Measurements from ENCODE around the gene SPIN2B.
"Not testable (repeated sequence)": the region's sequence is repeated elsewhere in the genome, so short reads cannot be mapped to it uniquely, and the experiment has no call there.

The SPIN2B gene

GRCh38 chrX:57121162-57121755 lies at the start of gene SPIN2B:
TSS of gene SPIN2B (minus strand) at chrX:57121548.
- DNase-seq: peak; percentile 76

GRCh38 chrX:57156397-57157049 lies 35.2 kb upstream of the SPIN2B start:
- no peak for DNase-seq

- no peak for DNase-seq
Observed at GRCh38 chrX:57155171-57155570, 33.8 kb upstream of the SPIN2B start.

- not testable (repeated sequence) for DNase-seq
Observed at GRCh38 chrX:57152222-57152621, 30.9 kb upstream of the SPIN2B start.

- DNase-seq: no peak
Observed at GRCh38 chrX:57138674-57139073, 17.3 kb upstream of the SPIN2B start.

- DNase-seq: no peak
Observed at GRCh38 chrX:57137501-57137900, 16.2 kb upstream of the SPIN2B start.

- DNase-seq: not testable (repeated sequence)
Observed at GRCh38 chrX:57137073-57137472, 15.7 kb upstream of the SPIN2B start, which contains the start of gene SPIN2A. TSS of gene SPIN2A (minus strand) at chrX:57137397. CDS start at chrX:57136597, 800 bp downstream.

GRCh38 chrX:57136589-57136988 lies 15.2 kb upstream of the SPIN2B start:
- not testable (repeated sequence) for DNase-seq

GRCh38 chrX:57135287-57135686 lies 13.9 kb upstream of the SPIN2B start:
- DNase-seq: no peak

GRCh38 chrX:57134702-57135101 lies 13.4 kb upstream of the SPIN2B start:
- no peak for DNase-seq

GRCh38 chrX:57133706-57134105 lies 12.4 kb upstream of the SPIN2B start:
- DNase-seq: no peak

GRCh38 chrX:57133284-57133683 lies 11.9 kb upstream of the SPIN2B start:
- DNase-seq: not testable (repeated sequence)

GRCh38 chrX:57132046-57132445 lies 10.7 kb upstream of the SPIN2B start:
- DNase-seq: no peak

GRCh38 chrX:57121816-57122215 lies 468 bp upstream of the SPIN2B start:
- no peak for DNase-seq

GRCh38 chrX:57120619-57121161 lies 658 bp downstream of the SPIN2B start:
- not testable (repeated sequence) for DNase-seq

GRCh38 chrX:57119416-57119815 lies 1.9 kb downstream of the SPIN2B start:
- no peak for DNase-seq

- not testable (repeated sequence) for DNase-seq
Observed at GRCh38 chrX:57117566-57117965, 3.8 kb downstream of the SPIN2B start.

- no peak for DNase-seq
Observed at GRCh38 chrX:57104921-57105398, 16.4 kb downstream of the SPIN2B start.

- DNase-seq: no peak
Observed at GRCh38 chrX:57104406-57104805, 16.9 kb downstream of the SPIN2B start.

GRCh38 chrX:57103489-57103888 lies 17.9 kb downstream of the SPIN2B start:
- no peak for DNase-seq

GRCh38 chrX:57102918-57103317 lies 18.4 kb downstream of the SPIN2B start:
- not testable (repeated sequence) for DNase-seq

GRCh38 chrX:57083143-57083542 lies 38.2 kb downstream of the SPIN2B start:
- DNase-seq: no peak

GRCh38 chrX:57074458-57074857 lies 46.9 kb downstream of the SPIN2B start:
- no peak for DNase-seq
